Testis (tissue), 2 donors: Measurements from ENCODE around the gene WDR27.

ENCODE experiments used
- CTCF ChIP-seq, 3 experiments: fragments of 450-650 bp in 2 of 3; fragments of 200-600 bp in 1 of 3; sonication (generic) in 1 of 3; IDR thresholded peaks; one replicate each; pipeline ENCODE4 v1.5.1; 2016 to 2019; ENCODE audit warnings: antibody characterized with exemption in 3 of 3, mild to moderate bottlenecking in 2 of 3, moderate library complexity in 1 of 3
- POLR2A ChIP-seq: fragments of 450-650 bp; IDR thresholded peaks from one replicate; pipeline ENCODE4 v1.6.1; 2017; ENCODE audit warnings: antibody characterized with exemption, mild to moderate bottlenecking, moderate library complexity

DNA sequence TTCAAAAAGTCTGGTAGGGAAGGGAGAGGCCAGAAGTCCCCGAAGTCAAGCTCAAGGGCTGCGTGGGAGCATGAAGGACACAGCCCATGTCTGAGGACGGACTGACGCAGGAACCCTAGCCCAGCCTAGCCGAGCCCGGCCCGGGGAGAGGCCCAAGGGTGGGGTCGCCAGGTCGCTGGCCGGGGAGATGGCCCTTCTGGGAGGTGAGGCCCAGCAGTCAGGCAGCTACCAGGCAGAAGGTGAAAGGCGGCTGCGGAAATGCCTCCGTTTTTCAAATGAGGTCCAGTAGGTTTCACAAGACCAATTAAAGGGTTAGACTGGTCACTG lies 44.6 kb downstream of the WDR27 start:
- TF ChIP-seq CTCF (IDR thresholded peaks at IDR 0.05) (no peak), POLR2A (no peak)
